HepG2 (cell line): Measurements from ENCODE around the gene ARL16. TPM values are rescaled to one million over a fixed set of nuclear protein-coding genes. Genes with fewer than 3 reads are reported as not detected.

ENCODE experiments used
- GFI1 ChIP-seq: sonication (generic); formaldehyde crosslinking; IDR thresholded peaks from 2 replicates; pipeline ENCODE4 v1.5.0; 2020; ENCODE audit warnings: missing genetic modification reagents, mild to moderate bottlenecking, borderline replicate concordance
- GRHL1 ChIP-seq: sonication (generic); formaldehyde crosslinking; conservative IDR thresholded peaks from 2 replicates; pipeline ENCODE4 v1.8.0; 2022; ENCODE audit warnings: missing genetic modification reagents
- HNRNPL ChIP-seq: fragments of 200-400 bp; formaldehyde crosslinking; IDR thresholded peaks from 2 replicates; pipeline ENCODE4 v1.6.1; 2017; ENCODE audit warnings: mild to moderate bottlenecking, low read depth, low read length
- IKZF1 ChIP-seq: fragments of 450-650 bp; IDR thresholded peaks from 2 replicates; pipeline ENCODE4 v1.7.1; 2016
- IRX3 ChIP-seq: sonication (generic); formaldehyde crosslinking; IDR thresholded peaks from 2 replicates; pipeline ENCODE4 v1.8.1; 2023; ENCODE audit warnings: mild to moderate bottlenecking, low read depth, missing genetic modification reagents, borderline replicate concordance
- KAT2B ChIP-seq: fragments of 150-350 bp; IDR thresholded peaks from 2 replicates; pipeline ENCODE4 v1.6.1; 2014; ENCODE audit warnings: low read depth, low read length, borderline replicate concordance
- MAZ ChIP-seq, 2 experiments: sonication (generic) in 1 of 2; formaldehyde crosslinking in 1 of 2; IDR thresholded peaks; 2 replicates each; pipeline versions ENCODE4 v1.5.0 to v1.6.1; 2012 to 2020; ENCODE audit warnings: low read depth in 2 of 2, mild to moderate bottlenecking in 2 of 2, borderline replicate concordance in 1 of 2, improper control_type of control experiment in 1 of 2, low read length in 1 of 2, missing genetic modification reagents in 1 of 2, moderate library complexity in 1 of 2
- RARA ChIP-seq: IDR thresholded peaks from 2 replicates; pipeline ENCODE4 v1.6.1; 2016; ENCODE audit warnings: missing genetic modification reagents, missing compliant biosample characterization
- SATB2 ChIP-seq: sonication (generic); formaldehyde crosslinking; IDR thresholded peaks from 2 replicates; pipeline ENCODE4 v1.5.0; 2020; ENCODE audit warnings: missing genetic modification reagents
- SIX1 ChIP-seq: sonication (generic); formaldehyde crosslinking; IDR thresholded peaks from 2 replicates; pipeline ENCODE4 v1.4.0; 2020; ENCODE audit warnings: missing genetic modification reagents, borderline replicate concordance
- ZBTB21 ChIP-seq: sonication (generic); formaldehyde crosslinking; IDR thresholded peaks from 2 replicates; pipeline ENCODE4 v1.4.0; 2020; ENCODE audit warnings: missing genetic modification reagents
- ZMYM3 ChIP-seq: sonication (generic); formaldehyde crosslinking; IDR thresholded peaks from 2 replicates; pipeline ENCODE4 v1.5.1; 2020; ENCODE audit warnings: mild to moderate bottlenecking, missing genetic modification reagents
- ZNF407 ChIP-seq: sonication (generic); formaldehyde crosslinking; IDR thresholded peaks from one replicate; pipeline ENCODE4 v1.5.1; 2020; ENCODE audit warnings: mild to moderate bottlenecking, missing genetic modification reagents; ENCODE audit errors: not compliant biosample characterization
- ZNF510 ChIP-seq: sonication (generic); formaldehyde crosslinking; IDR thresholded peaks from 2 replicates; pipeline ENCODE4 v1.4.0; 2020; ENCODE audit warnings: low read depth, mild to moderate bottlenecking, missing genetic modification reagents
- ZNF549 ChIP-seq: sonication (generic); formaldehyde crosslinking; IDR thresholded peaks from 2 replicates; pipeline ENCODE4 v1.5.0; 2020; ENCODE audit warnings: missing genetic modification reagents
- ZNF562 ChIP-seq: sonication (generic); formaldehyde crosslinking; IDR thresholded peaks from 2 replicates; pipeline ENCODE4 v1.8.0; 2022; ENCODE audit warnings: missing genetic modification reagents, borderline replicate concordance
- ZSCAN12 ChIP-seq: sonication (generic); formaldehyde crosslinking; IDR thresholded peaks from 2 replicates; pipeline ENCODE4 v1.9.0; 2021; ENCODE audit warnings: mild to moderate bottlenecking, missing genetic modification reagents
- polyA plus RNA-seq, 8 experiments: library from polyadenylated mRNA; depleted of rRNA in 3 of 8; stranded (reverse) in 7 of 8; unstranded in 1 of 8; fragments of >200 nt; fragmentation: Illumina TruSeq in 4 of 8; extraction: Trizol in 4 of 8; gene quantifications; 2 replicates each; pipeline versions ENCODE4 v1.2.1 to v1.2.3, GENCODE V29; 2011 to 2016; ENCODE audit warnings: low read depth in 4 of 8, missing spikeins in 1 of 8, mixed read lengths in 1 of 8; ENCODE audit not compliant: insufficient read depth in 1 of 8
- total RNA-seq, 5 experiments: library from RNA; depleted of rRNA; stranded (reverse); fragments of >200 nt; fragmentation: Illumina TruSeq; extraction: Trizol; gene quantifications; 2 replicates each; pipeline ENCODE4 v1.2.3, GENCODE V29; 2016; ENCODE audit warnings: low read depth in 1 of 5
- TF ChIP-seq, protein P1 (sequence below): sonication (generic); formaldehyde crosslinking; IDR thresholded peaks from 2 replicates; pipeline ENCODE4 v1.5.1; 2020; ENCODE audit warnings: mild to moderate bottlenecking, missing genetic modification reagents, borderline replicate concordance

ARL16 gene
- total and polyA plus RNA-seq, 2 of the 13 experiments (the other 11 are each of a cell fraction or from before 2014, with no cell fraction given) = 20.8 to 30.8 TPM

DNA sequence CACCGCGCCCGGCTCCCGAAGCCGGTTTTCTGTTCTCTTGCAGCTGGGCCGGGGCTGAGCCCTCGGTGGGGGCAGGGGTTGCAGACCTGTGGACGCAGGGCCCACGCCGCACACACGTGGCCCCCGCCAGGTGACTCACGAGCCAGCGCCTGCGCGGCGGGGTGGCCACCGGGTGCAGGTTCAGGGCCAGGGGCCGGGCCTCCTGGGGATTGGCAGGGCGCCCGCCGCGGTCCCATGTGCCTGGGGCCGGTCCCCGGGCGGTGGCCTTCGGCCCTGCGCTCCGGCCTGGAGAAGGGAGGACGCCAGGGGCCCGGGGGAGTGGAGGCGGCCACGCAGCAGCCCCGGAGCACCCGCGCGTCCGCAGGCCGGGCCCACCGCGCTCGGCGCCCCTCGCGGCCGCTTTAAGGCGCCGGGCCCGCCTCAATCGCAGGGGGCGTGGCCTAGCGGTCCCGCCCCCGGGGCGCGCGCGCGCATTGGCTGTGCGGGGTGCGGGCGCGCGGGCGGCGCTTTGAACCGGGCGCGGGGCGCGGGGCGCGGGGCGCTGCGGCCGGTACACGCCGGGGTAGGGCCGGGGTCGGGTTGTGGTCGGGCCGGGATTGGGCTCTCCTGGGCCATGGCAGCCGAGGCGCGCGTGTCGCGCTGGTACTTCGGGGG, 28.3 kb upstream of the ARL16 start, which contains the start of gene SLC25A10 (continued):
- TF ChIP-seq GRHL1 (CRISPR knock-in tag) (peak; percentile 48; the same call in 1 of the 2 replicates), IRX3 (CRISPR knock-in tag) (peak; percentile 99), ZBTB21 (CRISPR knock-in tag) (peak; percentile 60), MAZ (IDR thresholded peaks at IDR 0.05; ENCODE audit: borderline replicate concordance, low read depth, low read length) (peak; percentile 93), MAZ (CRISPR knock-in tag; IDR thresholded peaks at IDR 0.05; ENCODE audit: low read depth) (peak; percentile 85), SATB2 (CRISPR knock-in tag) (peak; percentile 99), ZMYM3 (CRISPR knock-in tag) (peak; percentile 71), IKZF1 (no peak), ZSCAN12 (CRISPR knock-in tag) (peak; percentile 99), KAT2B (no peak), ZNF562 (CRISPR knock-in tag) (peak; percentile 90), GFI1 (CRISPR knock-in tag) (peak; percentile 69; the same call in 1 of the 2 replicates), ZNF510 (CRISPR knock-in tag) (peak; percentile 78; the same call in 1 of the 2 replicates), HNRNPL (no peak), SIX1 (CRISPR knock-in tag) (0 out of 2 replicates have a peak, but pooled peaks have one; percentile 36), RARA (CRISPR knock-in tag) (peak; percentile 93), ZNF549 (CRISPR knock-in tag) (no peak), ZNF407 (CRISPR knock-in tag) (peak; percentile 96)
- TF ChIP-seq, protein P1, sequence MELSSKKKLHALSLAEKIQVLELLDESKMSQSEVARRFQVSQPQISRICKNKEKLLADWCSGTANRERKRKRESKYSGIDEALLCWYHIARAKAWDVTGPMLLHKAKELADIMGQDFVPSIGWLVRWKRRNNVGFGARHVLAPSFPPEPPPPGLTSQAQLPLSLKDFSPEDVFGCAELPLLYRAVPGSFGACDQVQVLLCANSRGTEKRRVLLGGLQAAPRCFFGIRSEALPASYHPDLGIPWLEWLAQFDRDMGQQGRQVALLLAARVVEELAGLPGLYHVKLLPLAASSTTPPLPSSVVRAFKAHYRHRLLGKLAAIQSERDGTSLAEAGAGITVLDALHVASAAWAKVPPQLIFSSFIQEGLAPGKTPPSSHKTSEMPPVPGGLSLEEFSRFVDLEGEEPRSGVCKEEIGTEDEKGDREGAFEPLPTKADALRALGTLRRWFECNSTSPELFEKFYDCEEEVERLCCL (CRISPR knock-in tag) = peak; percentile 94; the same call in 1 of the 2 replicates
